ENCODE results near the gene EFL1.

Gene EFL1

GRCh38 chr15:82093774-82094211 is 168.7 kb downstream of the EFL1 start:
- TF ChIP-seq EGR1 (IDR thresholded peaks at IDR 0.05): no peak
- TF ChIP-seq NFIC (IDR thresholded peaks at IDR 0.05): no peak
- no peak for TF ChIP-seq EP300 (IDR thresholded peaks at IDR 0.05; ENCODE audit: borderline replicate concordance)
- no peak for TF ChIP-seq YY1 (IDR thresholded peaks at IDR 0.05; ENCODE audit: low read depth)
- TF ChIP-seq RAD21 (IDR thresholded peaks at IDR 0.05; ENCODE audit: low read depth): no peak
- no peak for TF ChIP-seq REST (IDR thresholded peaks at IDR 0.05; ENCODE audit: low read depth)
- TF ChIP-seq ZBTB7A (IDR thresholded peaks at IDR 0.05; ENCODE audit: low read depth): no peak
- no peak for TF ChIP-seq TAF1 (IDR thresholded peaks at IDR 0.05; ENCODE audit: low read depth)
- no peak for TF ChIP-seq TCF12 (IDR thresholded peaks at IDR 0.05; ENCODE audit: low read depth)
- TF ChIP-seq MAX (IDR thresholded peaks at IDR 0.05): no peak
- no peak for TF ChIP-seq FOXM1 (IDR thresholded peaks at IDR 0.05; ENCODE audit: borderline replicate concordance, low read depth)
- no peak for TF ChIP-seq CREB1 (IDR thresholded peaks at IDR 0.05; ENCODE audit: low read depth)
- no peak for TF ChIP-seq TEAD4 (IDR thresholded peaks at IDR 0.05)
- no peak for TF ChIP-seq CEBPB (IDR thresholded peaks at IDR 0.05)
- no peak for TF ChIP-seq USF1 (IDR thresholded peaks at IDR 0.05)

- TF ChIP-seq ZBTB7A (IDR thresholded peaks at IDR 0.05; ENCODE audit: low read depth) (no peak), TCF12 (IDR thresholded peaks at IDR 0.05; ENCODE audit: low read depth) (no peak), MAX (IDR thresholded peaks at IDR 0.05) (no peak), TEAD4 (IDR thresholded peaks at IDR 0.05) (no peak), TAF1 (IDR thresholded peaks at IDR 0.05; ENCODE audit: low read depth) (no peak)
Measured at GRCh38 chr15:82093325-82093724, 169.2 kb downstream of the EFL1 start.

DNA sequence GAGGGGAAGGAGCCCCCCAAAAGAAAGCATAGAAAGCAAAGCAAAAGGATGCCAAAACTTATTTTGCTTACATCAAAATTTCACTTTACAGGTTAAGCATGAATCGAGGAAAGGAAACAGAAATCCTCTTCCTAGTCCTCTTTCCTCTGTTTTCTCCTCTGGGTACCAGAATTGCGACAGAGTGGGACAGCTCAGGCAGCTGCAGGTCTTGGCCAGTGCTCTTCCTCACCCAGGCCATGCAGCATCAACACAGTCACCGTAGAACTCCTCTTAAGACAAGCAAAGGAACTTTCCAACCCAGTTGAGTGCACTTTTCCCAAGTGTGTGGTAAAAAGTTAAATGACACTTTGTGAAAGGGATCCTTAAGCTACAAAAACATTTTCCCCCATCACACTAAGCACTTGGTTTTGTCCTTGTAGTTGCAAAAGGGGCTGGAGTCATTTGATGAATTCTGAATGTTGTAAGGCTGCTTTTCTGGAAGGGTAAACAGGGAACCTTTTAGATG is 170.8 kb downstream of the EFL1 start:
- TF ChIP-seq TAF1 (IDR thresholded peaks at IDR 0.05; ENCODE audit: low read depth) (no peak), USF1 (IDR thresholded peaks at IDR 0.05) (no peak), MAX (IDR thresholded peaks at IDR 0.05) (no peak), CREB1 (IDR thresholded peaks at IDR 0.05; ENCODE audit: low read depth) (no peak), TEAD4 (IDR thresholded peaks at IDR 0.05) (no peak), EP300 (IDR thresholded peaks at IDR 0.05; ENCODE audit: borderline replicate concordance) (no peak), YY1 (IDR thresholded peaks at IDR 0.05; ENCODE audit: low read depth) (no peak), REST (IDR thresholded peaks at IDR 0.05; ENCODE audit: low read depth) (no peak)

DNA sequence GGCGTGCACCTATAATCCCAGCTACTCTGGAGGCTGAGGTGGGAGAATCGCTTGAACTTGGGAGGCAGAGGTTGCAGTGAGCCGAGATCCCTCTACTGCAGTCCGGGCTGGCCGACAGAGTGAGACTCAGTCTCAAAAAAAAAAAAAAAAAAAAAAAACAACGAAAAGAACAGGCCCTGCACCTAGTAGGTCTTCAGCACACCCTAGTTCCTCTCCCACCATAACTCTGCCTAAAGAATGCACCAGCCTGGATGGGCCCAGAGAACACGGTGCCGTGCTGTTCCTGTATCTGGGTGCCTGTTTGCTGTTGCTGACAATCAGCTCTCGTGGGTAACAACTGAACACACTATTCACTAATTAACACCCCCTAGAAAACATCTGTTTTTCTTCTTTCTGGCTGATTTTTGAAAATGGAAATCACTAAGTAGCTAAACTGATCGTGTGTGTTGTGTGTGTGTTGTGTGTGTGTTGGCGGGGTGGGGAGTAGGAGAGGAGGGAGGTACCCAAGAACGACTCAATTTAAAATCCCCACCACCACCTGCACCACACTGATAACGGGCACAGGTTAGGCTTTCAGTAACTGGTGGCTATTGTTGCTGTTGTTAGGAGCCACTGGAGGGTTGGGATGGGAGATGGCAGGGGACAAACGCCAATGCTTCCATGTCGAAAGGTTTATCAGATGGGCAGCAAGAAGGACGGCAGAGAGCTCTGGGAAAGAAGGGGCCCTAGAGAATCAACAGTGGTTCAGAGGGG is 176.1 kb downstream of the EFL1 start:
- TF ChIP-seq MAX (IDR thresholded peaks at IDR 0.05): no peak
- no peak for TF ChIP-seq TCF12 (IDR thresholded peaks at IDR 0.05; ENCODE audit: low read depth)
- TF ChIP-seq TAF1 (IDR thresholded peaks at IDR 0.05; ENCODE audit: low read depth): no peak
- TF ChIP-seq USF1 (IDR thresholded peaks at IDR 0.05): no peak
- TF ChIP-seq CREB1 (IDR thresholded peaks at IDR 0.05; ENCODE audit: low read depth): no peak
- no peak for TF ChIP-seq CEBPB (IDR thresholded peaks at IDR 0.05)
- no peak for TF ChIP-seq RAD21 (IDR thresholded peaks at IDR 0.05; ENCODE audit: low read depth)
- TF ChIP-seq EP300 (IDR thresholded peaks at IDR 0.05; ENCODE audit: borderline replicate concordance): no peak
- TF ChIP-seq ZBTB7A (IDR thresholded peaks at IDR 0.05; ENCODE audit: low read depth): no peak
- TF ChIP-seq NFIC (IDR thresholded peaks at IDR 0.05): no peak
- TF ChIP-seq FOXM1 (IDR thresholded peaks at IDR 0.05; ENCODE audit: borderline replicate concordance, low read depth): no peak
- no peak for TF ChIP-seq EGR1 (IDR thresholded peaks at IDR 0.05)
- no peak for TF ChIP-seq YY1 (IDR thresholded peaks at IDR 0.05; ENCODE audit: low read depth)
- no peak for TF ChIP-seq REST (IDR thresholded peaks at IDR 0.05; ENCODE audit: low read depth)
- TF ChIP-seq TEAD4 (IDR thresholded peaks at IDR 0.05): no peak

All from Ishikawa (cell line).